HepG2 (cell line): ENCODE measurements around the gene ZNF134. TPM values are rescaled to one million over a fixed set of nuclear protein-coding genes. Genes with fewer than 3 reads are reported as not detected.
A peak's percentile ranks its signal among the peaks of the same experiment; 100 is the strongest.

ENCODE experiments used
- AKAP8 ChIP-seq: sonication (generic); formaldehyde crosslinking; IDR thresholded peaks from 2 replicates; pipeline ENCODE4 v1.5.1; 2020; ENCODE audit warnings: mild to moderate bottlenecking, missing genetic modification reagents
- ATF1 ChIP-seq: IDR thresholded peaks from 2 replicates; pipeline ENCODE4 v1.6.1; 2016; ENCODE audit warnings: mild to moderate bottlenecking, control low read depth
- FOXO4 ChIP-seq: sonication (generic); formaldehyde crosslinking; conservative IDR thresholded peaks from 2 replicates; pipeline ENCODE4 v1.8.1; 2023; ENCODE audit warnings: missing genetic modification reagents
- GMEB2 ChIP-seq: IDR thresholded peaks from 2 replicates; pipeline ENCODE4 v1.6.1; 2016; ENCODE audit warnings: missing biosample characterization, missing genetic modification reagents, low read depth
- KDM5B ChIP-seq: sonication (generic); formaldehyde crosslinking; IDR thresholded peaks from 2 replicates; pipeline ENCODE4 v1.4.0; 2020; ENCODE audit warnings: missing genetic modification reagents, mild to moderate bottlenecking, borderline replicate concordance
- MAFK ChIP-seq, 2 experiments: IDR thresholded peaks in 1 of 2; conservative IDR thresholded peaks in 1 of 2; 2 replicates each; pipeline ENCODE4 v1.6.1; 2011; ENCODE audit warnings: improper control_type of control experiment in 2 of 2, low read length in 2 of 2
- MXD1 ChIP-seq: sonication (generic); formaldehyde crosslinking; IDR thresholded peaks from 2 replicates; pipeline ENCODE4 v1.4.0; 2020; ENCODE audit warnings: mild to moderate bottlenecking, missing genetic modification reagents
- NFIB ChIP-seq: sonication (generic); formaldehyde crosslinking; IDR thresholded peaks from 2 replicates; pipeline ENCODE4 v1.9.0; 2021; ENCODE audit warnings: missing genetic modification reagents, mild to moderate bottlenecking, borderline replicate concordance
- RORA ChIP-seq: sonication (generic); formaldehyde crosslinking; IDR thresholded peaks from 2 replicates; pipeline ENCODE4 v1.5.0; 2020; ENCODE audit warnings: mild to moderate bottlenecking, missing genetic modification reagents, moderate library complexity
- SIN3B ChIP-seq: fragments of 150-350 bp; IDR thresholded peaks from 2 replicates; pipeline ENCODE4 v1.6.1; 2014; ENCODE audit warnings: low read length
- THAP11 ChIP-seq: IDR thresholded peaks from 2 replicates; pipeline ENCODE4 v1.6.1; 2016; ENCODE audit warnings: missing biosample characterization, missing genetic modification reagents
- ZFY ChIP-seq: sonication (generic); formaldehyde crosslinking; IDR thresholded peaks from 2 replicates; pipeline ENCODE4 v1.4.0; 2020; ENCODE audit warnings: missing genetic modification reagents
- ZMAT3 ChIP-seq: sonication (generic); formaldehyde crosslinking; conservative IDR thresholded peaks from 2 replicates; pipeline ENCODE4 v1.7.0; 2021; ENCODE audit warnings: missing genetic modification reagents
- ZNF441 ChIP-seq: sonication (generic); formaldehyde crosslinking; IDR thresholded peaks from 2 replicates; pipeline ENCODE4 v1.7.0; 2021; ENCODE audit warnings: missing genetic modification reagents, borderline replicate concordance
- ZNF543 ChIP-seq: sonication (generic); formaldehyde crosslinking; IDR thresholded peaks from 2 replicates; pipeline ENCODE4 v1.4.0; 2020; ENCODE audit warnings: mild to moderate bottlenecking, missing genetic modification reagents
- ZSCAN29 ChIP-seq: sonication (generic); formaldehyde crosslinking; conservative IDR thresholded peaks from 2 replicates; pipeline ENCODE4 v1.4.0; 2020; ENCODE audit warnings: mild to moderate bottlenecking, missing genetic modification reagents
- polyA plus RNA-seq, 8 experiments: library from polyadenylated mRNA; depleted of rRNA in 3 of 8; stranded (reverse) in 7 of 8; unstranded in 1 of 8; fragments of >200 nt; fragmentation: Illumina TruSeq in 4 of 8; extraction: Trizol in 4 of 8; gene quantifications; 2 replicates each; pipeline versions ENCODE4 v1.2.1 to v1.2.3, GENCODE V29; 2011 to 2016; ENCODE audit warnings: low read depth in 4 of 8, missing spikeins in 1 of 8, mixed read lengths in 1 of 8; ENCODE audit not compliant: insufficient read depth in 1 of 8
- total RNA-seq, 5 experiments: library from RNA; depleted of rRNA; stranded (reverse); fragments of >200 nt; fragmentation: Illumina TruSeq; extraction: Trizol; gene quantifications; 2 replicates each; pipeline ENCODE4 v1.2.3, GENCODE V29; 2016; ENCODE audit warnings: low read depth in 1 of 5
- TF ChIP-seq, protein P1 (sequence below): sonication (generic); formaldehyde crosslinking; IDR thresholded peaks from 2 replicates; pipeline ENCODE4 v1.9.0; 2022; ENCODE audit warnings: low read depth, missing genetic modification reagents
- TF ChIP-seq, protein P2 (sequence below): sonication (generic); formaldehyde crosslinking; conservative IDR thresholded peaks from 2 replicates; pipeline ENCODE4 v1.4.0; 2020; ENCODE audit warnings: missing genetic modification reagents
- TF ChIP-seq, protein P3 (sequence below): sonication (generic); formaldehyde crosslinking; IDR thresholded peaks from 2 replicates; pipeline ENCODE4 v1.4.0; 2020; ENCODE audit warnings: missing genetic modification reagents
- TF ChIP-seq, protein P4 (sequence below): sonication (generic); formaldehyde crosslinking; IDR thresholded peaks from 2 replicates; pipeline ENCODE4 v1.4.0; 2020; ENCODE audit warnings: missing genetic modification reagents

Gene ZNF134
- total and polyA plus RNA-seq, 2 of the 13 experiments (the other 11 are each of a cell fraction or from before 2014, with no cell fraction given) = 6.8 to 17.1 TPM

- TF ChIP-seq, protein P1, sequence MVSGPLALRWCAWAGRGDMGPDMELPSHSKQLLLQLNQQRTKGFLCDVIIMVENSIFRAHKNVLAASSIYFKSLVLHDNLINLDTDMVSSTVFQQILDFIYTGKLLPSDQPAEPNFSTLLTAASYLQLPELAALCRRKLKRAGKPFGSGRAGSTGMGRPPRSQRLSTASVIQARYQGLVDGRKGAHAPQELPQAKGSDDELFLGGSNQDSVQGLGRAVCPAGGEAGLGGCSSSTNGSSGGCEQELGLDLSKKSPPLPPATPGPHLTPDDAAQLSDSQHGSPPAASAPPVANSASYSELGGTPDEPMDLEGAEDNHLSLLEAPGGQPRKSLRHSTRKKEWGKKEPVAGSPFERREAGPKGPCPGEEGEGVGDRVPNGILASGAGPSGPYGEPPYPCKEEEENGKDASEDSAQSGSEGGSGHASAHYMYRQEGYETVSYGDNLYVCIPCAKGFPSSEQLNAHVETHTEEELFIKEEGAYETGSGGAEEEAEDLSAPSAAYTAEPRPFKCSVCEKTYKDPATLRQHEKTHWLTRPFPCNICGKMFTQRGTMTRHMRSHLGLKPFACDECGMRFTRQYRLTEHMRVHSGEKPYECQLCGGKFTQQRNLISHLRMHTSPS (CRISPR knock-in tag) = 0 out of 2 replicates have a peak, but pooled peaks have one; percentile 51
- TF ChIP-seq ZNF543 (CRISPR knock-in tag) (peak; percentile 46; the same call in 1 of the 2 replicates), MXD1 (CRISPR knock-in tag) (peak; percentile 57; the same call in 1 of the 2 replicates), FOXO4 (no peak), ZSCAN29 (0 out of 2 replicates have a peak, but pooled peaks have one; percentile 29), AKAP8 (CRISPR knock-in tag) (no peak), THAP11 (CRISPR knock-in tag) (peak; percentile 84), SIN3B (no peak), KDM5B (CRISPR knock-in tag) (peak; percentile 70; the same call in 1 of the 2 replicates), MAFK (conservative IDR thresholded peaks at IDR 0.05 in 1 of 2, IDR thresholded peaks at IDR 0.05 in 1 of 2; ENCODE audit: low read length in 2 of 2) (no peak), RORA (CRISPR knock-in tag) (no peak), ATF1 (CRISPR knock-in tag) (no peak), GMEB2 (CRISPR knock-in tag) (no peak), ZFY (CRISPR knock-in tag) (peak; percentile 80), ZMAT3 (CRISPR knock-in tag) (0 out of 2 replicates have a peak, but pooled peaks have one; percentile 66), ZNF441 (CRISPR knock-in tag) (peak; percentile 64; the same call in 1 of the 2 replicates), NFIB (CRISPR knock-in tag) (no peak)
- TF ChIP-seq, protein P2, sequence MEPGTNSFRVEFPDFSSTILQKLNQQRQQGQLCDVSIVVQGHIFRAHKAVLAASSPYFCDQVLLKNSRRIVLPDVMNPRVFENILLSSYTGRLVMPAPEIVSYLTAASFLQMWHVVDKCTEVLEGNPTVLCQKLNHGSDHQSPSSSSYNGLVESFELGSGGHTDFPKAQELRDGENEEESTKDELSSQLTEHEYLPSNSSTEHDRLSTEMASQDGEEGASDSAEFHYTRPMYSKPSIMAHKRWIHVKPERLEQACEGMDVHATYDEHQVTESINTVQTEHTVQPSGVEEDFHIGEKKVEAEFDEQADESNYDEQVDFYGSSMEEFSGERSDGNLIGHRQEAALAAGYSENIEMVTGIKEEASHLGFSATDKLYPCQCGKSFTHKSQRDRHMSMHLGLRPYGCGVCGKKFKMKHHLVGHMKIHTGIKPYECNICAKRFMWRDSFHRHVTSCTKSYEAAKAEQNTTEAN (CRISPR knock-in tag) = no peak
- TF ChIP-seq, protein P3, sequence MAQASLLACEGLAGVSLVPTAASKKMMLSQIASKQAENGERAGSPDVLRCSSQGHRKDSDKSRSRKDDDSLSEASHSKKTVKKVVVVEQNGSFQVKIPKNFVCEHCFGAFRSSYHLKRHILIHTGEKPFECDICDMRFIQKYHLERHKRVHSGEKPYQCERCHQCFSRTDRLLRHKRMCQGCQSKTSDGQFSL (CRISPR knock-in tag) = no peak
- TF ChIP-seq, protein P4, sequence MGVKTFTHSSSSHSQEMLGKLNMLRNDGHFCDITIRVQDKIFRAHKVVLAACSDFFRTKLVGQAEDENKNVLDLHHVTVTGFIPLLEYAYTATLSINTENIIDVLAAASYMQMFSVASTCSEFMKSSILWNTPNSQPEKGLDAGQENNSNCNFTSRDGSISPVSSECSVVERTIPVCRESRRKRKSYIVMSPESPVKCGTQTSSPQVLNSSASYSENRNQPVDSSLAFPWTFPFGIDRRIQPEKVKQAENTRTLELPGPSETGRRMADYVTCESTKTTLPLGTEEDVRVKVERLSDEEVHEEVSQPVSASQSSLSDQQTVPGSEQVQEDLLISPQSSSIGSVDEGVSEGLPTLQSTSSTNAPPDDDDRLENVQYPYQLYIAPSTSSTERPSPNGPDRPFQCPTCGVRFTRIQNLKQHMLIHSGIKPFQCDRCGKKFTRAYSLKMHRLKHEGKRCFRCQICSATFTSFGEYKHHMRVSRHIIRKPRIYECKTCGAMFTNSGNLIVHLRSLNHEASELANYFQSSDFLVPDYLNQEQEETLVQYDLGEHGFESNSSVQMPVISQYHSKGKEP (CRISPR knock-in tag) = no peak
Measured at GRCh38 chr19:57664269-57665127, 50.5 kb downstream of the ZNF134 start (continued).
